ENCODE data around the gene NAV2.

NAV2 gene

DNA sequence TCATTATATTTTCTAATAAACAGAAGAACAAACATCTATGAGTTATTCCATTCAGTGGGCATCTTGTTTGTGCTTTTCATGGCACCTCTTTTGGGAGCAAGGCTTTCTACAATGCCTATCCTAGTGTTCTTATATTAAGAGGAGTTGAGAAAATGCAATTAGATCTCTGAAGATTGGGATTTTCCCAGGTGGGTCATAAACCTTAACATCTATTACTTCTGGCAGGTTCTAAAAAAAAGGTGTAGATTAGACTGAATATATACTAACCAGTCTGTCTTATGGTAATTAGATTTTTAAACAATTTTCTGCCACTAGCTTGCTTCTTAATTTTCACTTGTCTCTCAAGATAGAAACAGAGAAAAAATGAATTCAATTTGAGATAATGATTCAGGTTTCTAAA is 128.3 kb downstream of the NAV2 start:
- DNase-seq: no peak

DNA sequence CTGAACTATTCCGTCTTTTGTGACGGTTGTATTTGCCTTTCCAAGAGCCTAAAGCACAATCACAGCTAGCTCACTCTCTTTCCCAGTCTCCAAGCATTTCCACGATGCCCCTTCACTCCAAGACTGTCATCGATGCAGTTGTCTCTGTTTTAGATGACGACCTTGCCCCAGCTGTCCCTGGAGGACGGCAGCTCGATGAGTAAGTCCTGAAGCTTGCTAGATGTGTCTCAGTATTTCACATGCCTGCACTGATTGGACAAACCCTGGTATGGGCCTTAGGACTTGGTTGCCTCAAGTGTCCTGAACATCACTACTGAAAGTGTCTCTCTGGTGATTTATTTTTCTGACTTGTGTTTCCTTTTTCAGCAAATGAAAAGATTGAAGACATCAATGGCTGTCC is 129.9 kb downstream of the NAV2 start:
- no peak for DNase-seq

DNA sequence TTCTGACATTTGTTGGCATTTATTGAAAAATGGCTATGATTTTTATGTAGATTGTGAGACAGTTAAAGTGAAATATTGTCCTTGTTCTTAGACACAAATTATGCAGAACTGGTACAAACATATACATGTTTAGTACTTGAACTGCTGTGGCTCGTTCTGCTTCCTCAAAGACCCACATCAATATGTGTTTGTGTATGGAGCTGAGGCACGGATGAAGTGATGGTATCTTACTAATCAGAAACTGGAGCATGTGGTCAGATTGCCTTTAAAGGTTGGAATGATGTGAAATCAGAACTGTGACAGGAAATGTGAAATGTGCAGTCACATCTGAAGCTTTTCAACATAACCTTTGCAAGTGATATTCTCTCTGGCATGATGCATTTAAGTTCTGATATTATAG is 130.4 kb downstream of the NAV2 start:
- no peak for DNase-seq

DNA sequence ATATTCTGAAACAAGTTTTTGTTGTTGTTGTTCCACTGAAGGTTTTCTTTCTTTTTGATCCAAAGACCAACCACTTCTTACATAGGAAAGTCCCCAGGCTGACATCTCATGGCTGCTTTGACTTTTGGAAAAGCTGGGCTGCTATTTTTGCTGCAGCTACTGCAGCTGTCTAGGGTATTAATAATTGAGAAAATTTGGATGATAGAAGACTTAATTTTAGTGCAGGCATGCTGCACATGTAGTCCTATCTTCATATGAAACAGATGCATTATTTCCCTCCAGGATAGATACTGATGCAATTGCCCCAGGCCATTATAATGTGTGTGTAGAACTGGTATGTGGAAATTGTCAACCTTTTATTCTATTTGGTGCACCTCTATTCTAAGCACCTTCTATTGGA is 131.4 kb downstream of the NAV2 start:
- no peak for DNase-seq

DNA sequence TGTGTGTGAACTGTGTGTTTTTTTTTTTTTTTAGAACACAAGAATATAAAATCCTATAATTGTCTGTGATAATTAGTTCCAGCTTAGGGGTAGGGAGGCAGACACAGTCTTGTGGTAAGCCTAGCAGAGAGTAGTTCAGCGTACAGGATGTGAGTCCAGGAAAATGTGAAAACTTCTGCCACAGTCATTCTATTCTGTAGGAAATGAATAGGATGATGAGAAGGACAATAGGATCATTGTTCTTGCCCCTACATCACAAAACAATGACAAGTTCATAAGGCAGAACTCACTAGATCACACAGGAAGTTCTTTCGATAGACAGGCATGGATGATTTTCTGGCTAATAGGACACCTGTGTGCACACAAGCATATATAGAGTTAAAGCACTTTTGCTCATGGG is 132.2 kb downstream of the NAV2 start:
- no peak for DNase-seq

DNA sequence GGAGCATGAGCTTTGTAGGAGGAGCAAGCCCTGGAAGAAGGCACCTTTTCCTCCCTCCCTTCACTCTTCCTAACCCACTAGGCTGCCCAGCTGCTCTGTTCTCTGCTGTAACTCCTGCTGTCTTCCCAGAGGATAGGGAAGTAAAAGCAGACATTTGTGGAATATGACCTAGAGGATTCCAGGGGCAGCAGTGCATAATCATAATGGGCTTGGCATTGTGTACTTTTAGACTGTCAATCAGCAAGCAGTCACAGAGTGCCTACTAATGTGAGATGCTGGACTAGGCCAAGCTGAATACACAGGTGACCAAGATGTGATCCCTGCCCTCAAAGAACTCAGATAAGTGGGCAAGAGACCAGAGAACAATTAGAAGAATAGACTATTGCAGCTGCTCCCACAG is 133.0 kb downstream of the NAV2 start:
- DNase-seq: no peak

DNA sequence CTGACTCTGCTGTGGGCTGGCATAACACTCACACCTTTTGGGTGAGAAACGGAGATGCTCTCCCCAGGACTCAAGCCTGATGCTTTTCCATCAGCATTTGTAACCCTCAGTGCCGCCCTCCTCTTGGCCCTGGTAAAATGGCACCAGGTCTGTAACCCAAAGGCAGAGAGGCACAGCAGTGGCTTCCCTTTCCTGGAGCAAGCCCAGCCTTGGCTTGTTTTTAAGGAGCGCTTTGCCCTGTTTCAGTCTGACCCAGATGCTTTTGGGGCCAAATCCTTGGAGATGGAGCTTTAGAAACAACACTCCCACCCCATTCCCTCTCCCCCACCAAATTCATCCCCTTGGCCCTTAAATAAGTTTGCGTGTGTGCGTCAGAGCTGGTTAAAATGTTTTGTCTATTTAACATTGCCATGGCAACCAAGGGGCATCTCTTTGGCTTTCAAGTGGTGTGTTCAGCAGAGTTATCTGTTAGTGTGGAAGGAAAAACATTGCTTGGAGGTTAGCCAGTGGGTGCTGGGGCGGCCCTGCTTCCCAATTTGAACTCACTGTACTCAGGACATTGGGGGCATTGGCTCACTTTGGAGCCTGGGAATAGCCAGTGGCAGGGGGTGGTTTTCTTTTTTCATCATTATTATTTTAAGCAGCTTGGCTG is 134.1 kb downstream of the NAV2 start:
- DNase-seq: no peak

DNA sequence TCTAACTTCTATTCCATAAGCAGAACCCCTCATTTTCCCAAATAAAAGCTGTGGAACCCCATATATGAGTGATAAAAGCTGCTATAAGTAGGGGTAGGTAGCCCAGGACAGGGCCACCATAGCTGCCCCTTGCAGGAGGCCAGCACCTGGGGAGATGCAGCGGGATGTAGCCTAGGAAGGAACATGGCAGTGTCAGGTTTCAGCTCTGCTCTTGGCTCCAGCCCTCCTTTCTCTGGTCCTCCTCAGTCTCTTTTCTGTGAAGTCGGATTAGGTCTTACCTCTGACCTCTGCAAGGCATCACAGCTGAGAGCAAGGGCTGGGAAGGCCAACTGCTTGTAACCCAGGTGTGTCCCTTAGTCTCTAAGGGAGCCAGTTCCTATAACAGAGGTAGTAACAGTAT is 135.6 kb downstream of the NAV2 start:
- DNase-seq: no peak

DNA sequence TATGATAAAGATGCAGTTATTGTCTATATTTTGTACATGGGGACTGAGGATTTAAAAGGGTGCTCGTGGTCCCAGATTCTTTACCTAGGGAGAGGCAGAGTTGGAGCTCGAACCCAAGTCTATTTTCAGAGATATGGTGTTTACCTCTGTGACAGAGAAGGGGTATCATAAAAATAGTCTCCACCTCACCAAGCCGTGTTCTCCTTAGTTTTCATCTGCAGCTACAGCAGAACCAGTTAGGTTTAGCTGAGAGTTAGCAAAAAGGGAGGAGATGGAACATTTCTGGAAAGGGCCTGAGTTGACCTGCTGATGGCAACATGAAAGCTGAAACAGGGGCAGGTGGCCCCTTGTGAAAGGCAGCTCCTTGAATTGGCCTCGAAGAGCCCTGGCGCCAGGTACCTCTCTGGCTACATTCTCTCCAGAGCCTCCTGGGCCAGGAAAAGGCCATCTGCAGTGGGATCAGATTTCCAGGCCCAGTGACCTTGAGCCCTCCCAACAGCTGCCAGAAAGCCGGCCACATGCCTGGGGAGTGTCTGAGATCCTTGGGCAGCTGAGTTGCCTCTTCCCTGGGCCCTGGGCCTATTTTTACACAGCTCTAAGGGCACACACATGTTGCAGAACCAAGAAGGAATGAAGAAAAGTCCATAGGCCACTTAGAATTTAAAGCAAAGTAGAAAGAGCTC is 136.6 kb downstream of the NAV2 start:
- peak; percentile 56 for DNase-seq

DNA sequence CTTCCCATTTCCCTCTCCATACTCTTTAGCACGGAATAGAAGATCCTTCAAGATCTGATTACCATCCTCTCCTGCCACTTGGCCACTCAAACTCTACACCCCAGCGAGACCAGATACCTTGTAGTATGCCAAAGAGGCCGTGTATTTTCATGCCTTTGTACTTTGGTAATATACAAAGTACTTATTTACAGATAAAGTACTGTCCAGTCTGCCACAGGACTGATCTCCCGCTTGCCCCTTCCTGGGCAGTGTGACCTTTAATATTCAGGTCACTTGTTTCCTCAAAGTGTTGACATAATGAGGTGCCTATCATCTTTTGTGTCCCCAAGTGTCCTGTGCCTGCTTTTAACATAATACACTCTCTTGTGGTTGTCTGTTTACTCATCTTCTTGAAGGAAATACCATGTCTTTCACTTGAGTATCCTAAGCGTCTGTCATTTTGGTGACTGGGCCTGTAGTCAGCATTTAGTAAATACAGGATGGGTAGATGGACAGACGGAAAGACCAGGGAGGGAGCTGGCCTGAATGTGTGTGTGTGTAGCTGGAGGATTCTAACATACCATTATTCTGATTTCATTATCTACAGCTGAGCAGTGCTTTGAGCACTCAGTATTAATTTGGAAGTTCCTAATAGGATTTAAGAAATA is 137.4 kb downstream of the NAV2 start:
- DNase-seq: no peak

DNA sequence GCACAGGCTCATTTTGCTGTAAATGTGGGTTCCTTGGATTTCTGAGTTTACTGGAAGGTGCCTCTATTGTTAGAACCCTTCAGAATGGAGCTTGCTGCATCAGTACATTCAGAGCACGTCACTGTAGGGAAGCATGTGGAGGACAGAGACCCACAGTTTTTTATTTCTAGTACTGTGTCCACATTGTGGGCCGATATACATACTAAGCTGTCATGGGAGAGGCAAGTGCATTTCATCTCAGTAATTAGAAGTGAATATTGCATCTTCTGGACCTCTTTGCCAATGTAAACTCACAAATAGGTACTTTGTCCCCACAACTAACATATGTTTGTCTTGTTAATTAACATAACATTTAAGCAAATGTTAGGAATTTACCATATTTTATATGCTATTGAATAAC is 139.7 kb downstream of the NAV2 start:
- DNase-seq: no peak

DNA sequence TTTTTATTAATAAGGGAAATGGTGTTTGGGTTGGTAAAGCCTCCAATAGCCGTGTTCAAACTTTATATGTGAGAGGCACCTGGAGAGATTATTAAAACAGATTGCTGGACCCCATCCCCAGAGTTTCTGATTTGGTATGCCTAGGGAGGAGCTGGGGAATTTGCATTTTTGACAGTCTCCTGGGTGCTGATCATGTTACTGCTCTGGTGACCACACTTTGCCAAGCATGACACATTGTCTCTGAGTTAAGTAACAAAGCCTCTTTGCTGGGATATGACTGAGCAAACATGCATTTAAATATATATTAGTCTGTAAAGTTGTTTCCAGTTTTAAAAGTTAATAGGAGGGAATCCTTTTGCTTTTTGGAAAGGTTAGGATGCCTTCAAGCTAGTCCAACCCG is 140.4 kb downstream of the NAV2 start:
- no peak for DNase-seq

DNA sequence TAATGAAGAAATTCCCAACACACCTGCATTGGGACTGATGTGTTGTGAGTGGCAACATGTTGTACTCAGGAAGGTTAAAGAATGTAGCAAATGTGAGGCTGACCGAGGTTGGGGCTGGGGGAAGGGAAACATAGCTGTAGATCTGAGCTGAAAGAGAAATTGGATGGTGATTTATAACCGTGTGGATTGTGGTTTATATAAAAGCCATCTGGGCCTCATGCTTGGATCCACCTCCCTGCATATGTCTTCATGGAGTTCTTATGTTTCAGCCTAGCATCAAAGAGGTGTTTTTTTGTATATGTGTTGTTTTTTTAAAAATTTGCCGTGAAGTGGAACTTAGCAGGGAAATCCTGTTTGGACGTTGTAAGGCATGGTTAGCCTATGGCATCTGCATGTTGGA is 141.3 kb downstream of the NAV2 start:
- DNase-seq: no peak

DNA sequence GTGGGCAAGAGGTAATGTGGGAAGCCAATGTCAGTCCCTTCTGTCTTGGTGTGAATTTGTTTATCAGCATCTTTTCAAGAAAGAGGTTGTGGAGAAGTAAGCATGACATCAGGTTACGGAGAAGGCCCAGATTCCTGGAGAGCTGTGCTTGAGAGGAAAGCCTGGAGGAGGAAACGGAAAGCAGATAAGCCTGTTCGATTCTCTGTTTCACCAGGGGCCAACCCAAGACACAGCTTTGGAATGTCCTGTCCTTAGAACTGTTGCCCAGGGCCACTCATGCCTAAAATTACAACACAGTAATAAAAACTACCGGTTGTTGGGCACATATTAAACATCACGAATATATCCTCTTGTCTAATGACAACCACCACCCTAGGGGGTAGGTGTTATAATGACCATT is 148.5 kb downstream of the NAV2 start:
- no peak for DNase-seq

DNA sequence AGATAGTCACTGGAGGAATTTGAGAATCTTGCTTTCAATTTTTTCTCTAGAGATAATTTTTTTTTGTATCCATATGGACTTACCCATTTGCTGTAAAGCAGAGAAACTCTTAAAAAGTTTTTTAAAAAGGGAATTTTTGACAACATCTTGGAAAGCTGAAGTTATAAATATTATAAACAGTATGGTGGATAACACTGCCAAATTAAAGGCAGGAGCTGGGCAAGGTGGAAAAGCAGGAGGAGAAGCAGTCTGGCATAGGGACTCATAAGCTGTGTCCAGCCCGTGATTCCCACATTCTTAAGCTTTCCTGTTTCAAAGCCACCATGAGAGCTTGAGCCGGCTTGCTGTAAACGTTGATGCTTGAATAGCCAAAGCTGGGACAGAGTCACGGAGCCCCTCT is 149.5 kb downstream of the NAV2 start:
- no peak for DNase-seq

DNA sequence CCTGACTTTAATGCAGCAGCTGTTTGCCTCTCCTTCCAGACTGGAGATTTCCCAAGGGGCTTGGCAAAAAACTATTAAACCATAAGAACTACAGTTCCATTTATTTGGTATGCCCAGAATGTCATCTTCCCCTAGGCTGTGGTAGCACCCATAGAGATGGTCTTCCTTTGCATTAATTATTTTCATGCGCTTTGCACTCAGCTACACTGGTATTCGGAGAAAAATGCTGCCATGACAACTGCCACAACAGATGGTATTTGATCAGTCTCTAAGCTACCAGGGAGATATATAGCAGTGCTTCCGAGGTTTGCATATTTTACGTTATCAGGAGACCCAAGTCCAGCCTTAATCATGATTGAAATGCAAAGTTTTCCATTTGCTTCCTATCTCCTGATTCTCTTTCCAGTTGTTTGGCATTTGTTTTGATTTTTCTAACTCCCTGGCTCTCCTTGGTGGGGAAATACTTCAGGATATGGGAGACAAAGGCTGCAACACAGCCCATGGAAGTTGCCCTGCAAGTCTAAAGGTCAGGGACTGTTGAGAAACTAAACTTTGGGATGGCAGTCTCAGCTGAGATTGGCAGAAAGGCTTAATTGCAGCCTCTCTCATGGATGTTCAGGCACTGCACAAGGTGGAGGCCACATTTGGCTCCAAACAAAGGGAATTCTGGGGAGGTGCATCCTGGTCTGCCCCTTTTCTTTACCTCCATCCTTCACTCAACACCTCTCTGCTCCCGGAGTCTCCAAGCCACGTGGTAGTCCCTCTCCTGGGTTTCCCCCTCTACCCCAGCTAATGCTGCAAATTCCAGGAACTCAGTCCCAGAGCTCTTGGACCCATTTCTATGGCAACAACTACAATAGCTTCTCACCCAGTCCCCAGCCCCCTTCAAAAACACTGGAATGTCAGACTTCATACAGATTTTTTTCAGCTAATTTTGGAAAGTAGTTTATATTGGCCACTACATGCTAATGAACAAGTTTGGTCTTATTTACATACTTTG is 151.8 kb downstream of the NAV2 start:
- DNase-seq: no peak

DNA sequence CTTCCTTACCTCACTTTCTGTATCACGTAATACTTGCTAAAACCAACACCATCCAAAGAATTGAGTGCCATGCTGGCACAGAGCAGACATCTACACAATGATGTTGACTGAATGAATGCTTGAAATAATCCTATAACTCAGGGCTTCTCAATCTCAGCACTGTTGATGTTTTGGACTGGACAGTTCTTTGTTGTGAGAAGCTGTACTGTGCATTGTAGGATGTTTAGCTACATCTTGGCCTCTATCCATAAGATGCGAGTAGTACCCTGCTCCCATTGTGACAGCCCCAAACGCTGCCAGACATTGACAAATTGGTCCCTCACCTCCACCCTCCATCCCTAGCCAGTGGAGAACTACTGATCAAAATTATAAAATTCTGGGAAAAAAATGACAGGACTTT is 153.4 kb downstream of the NAV2 start:
- DNase-seq: no peak

DNA sequence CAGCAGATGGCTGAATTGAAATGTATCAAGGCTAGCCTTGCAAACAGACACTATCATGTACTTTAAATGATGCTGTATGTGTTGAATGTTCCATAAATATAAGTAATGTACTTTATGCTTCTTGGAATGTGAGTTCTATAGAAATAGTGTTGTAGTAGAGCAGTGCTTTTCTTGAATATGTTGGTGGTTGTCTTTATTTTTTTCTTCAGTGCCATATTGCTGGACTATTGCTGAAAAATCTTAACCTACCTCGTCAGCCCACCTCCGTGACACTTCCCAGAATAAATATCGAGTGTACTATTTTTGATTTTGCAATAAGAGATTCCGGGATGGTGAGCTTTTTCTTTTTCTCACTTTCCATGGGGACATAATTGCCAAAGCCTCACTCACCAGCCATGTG is 153.9 kb downstream of the NAV2 start:
- DNase-seq: no peak

DNA sequence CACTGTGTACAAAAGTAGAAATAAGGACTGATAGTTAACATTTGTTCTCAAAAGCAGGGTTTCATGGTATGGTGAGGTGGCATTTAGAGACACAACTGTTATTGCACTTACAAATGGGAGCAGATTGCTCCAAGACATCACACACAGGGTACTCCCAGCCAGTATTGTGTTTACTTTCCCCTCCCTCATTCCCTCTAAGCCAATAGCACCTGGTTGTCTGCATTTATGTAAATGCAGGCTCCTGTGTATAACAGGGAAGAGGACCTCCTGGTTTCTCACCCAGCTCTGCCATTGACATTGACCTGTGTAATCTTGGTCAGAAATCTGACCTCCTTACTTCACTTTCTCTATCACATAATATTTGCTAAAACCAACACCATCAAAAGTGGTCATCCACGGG is 154.4 kb downstream of the NAV2 start:
- no peak for DNase-seq

DNA sequence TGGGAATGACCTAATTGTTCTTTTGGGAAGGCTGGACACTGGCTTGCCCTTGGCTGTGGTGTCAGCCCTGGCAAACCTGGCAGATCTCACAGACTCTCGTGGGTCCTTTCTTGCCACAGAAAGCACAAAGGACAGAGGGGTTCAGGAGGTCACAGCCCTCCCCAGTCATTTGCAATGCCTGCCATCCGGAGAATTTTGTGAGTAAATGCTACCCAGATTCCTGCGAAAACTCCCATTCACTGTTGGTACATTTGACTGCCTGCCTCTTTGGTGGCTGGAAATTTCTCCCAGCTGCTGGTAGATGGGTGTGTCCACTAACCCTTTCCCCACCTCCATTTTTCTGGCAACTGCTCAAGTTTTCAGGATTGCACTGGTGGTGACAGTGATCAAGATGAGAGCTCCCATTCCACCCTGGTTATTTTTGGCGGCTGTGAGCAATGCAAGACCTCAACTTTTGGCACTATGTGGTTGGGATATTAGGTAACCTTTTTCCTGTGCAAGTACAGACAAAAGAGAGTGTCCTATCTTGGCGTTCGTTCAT is 155.7 kb downstream of the NAV2 start:
- no peak for DNase-seq

DNA sequence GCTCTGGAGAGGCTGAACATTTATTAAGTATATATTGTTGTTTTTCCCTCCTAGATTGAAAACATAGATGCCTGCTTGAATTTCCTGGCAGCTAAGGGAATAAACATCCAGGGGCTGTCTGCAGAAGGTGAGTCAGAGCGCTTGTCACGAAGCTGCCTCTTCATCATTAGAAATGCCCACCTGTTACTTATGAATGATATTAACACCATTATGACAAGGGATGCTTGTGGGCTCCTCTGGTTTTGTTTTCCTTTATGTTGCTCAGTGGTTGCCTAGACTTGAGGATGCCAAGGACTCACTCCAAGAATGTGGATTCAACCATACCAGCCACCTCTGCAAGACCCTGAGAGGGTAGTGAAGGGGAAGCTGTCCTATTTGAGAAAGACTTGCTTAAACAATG is 156.2 kb downstream of the NAV2 start:
- DNase-seq: no peak

DNA sequence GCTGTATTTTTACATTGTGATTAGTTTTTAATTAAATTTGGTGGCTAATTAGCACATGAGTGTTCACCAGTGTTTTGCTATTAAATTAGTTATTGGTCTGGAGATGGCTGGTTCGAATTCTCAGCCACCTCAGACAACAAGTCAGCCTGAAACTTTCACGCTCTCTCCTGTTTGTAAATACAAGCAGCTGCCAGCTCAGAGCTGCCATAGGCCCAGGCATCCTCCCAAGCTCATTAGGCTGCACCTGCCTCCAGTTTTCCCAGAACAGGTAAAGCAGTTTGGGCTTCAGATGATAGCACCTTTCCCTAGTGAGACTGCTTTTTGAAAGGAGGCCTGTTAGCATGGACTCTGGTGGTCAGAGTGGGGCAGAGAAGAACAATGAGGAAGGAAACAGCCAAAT is 156.8 kb downstream of the NAV2 start:
- no peak for DNase-seq

DNA sequence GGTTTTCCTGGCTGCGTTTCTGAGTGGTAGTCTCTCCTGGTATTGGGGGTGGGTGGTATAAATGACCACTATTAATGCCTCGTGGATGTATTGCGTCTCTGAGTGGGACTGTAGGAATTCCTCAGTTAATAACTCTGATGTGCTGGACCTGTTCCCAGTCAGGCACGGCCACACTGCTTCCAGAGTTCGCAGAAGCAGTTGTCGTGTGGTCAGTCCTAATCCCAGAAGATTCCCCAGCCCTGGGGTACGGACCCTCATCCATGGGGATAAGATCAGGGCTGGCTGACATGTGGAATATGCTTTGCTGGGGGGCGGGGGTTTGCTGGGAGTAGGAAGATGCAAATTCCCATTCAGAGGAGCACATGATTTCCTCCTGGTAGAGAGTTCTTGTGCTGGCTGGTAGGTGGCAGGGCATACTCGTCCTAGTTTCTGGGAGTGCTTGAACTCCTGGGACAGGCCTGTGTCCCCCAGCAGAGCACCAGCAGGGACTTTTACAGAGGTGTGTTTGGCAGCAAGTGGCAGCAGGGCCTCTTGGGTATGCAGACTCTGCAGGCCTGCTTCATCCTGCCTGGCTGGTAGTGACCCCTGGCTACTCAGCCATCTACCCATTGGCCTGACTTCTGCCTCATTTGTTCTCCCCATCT is 157.4 kb downstream of the NAV2 start:
- DNase-seq: no peak

Measured in NCI-H524 treated with DMSO at 0.1 percent for 48 hours (cell line).